A549 (cell line): ENCODE data around the gene CDC14B. TPM values are rescaled to one million over a fixed set of nuclear protein-coding genes. Genes with fewer than 3 reads are reported as not detected.

Experiments used
- ATAC-seq, 2 experiments: fragments of 200-7000 bp in 1 of 2; fragments of >200 bp in 1 of 2; cut with Nextera tagmentation in 1 of 2; cut with Tn5 transposase in 1 of 2; 3 replicates each; pipeline versions ENCODE4 v1.8.0 to v1.9.1; 2018 to 2020; ENCODE audit warnings: mild to moderate bottlenecking in 1 of 2, moderate library complexity in 1 of 2
- CTCF ChIA-PET: fragments of 300-600 bp; sonication (Branson Sonifier 250); formaldehyde crosslinking; extraction: SDS; loops from one replicate; lab custom pipeline; 2021; ENCODE audit warnings: antibody characterized with exemption, inconsistent platforms; lab: Yijun Ruan, JAX
- POLR2A ChIA-PET: fragments of 350-600 bp; formaldehyde crosslinking; extraction: SDS; loops from one replicate; lab custom pipeline; 2021; ENCODE audit warnings: antibody characterized with exemption, inconsistent platforms; lab: Yijun Ruan, JAX
- DNase-seq, 2 experiments: peaks; one replicate each; pipeline versions ENCODE4 v3.0.0 to v3.0.0-alpha.2; 2011 to 2016; ENCODE audit warnings: low read depth in 1 of 2, low spot score in 1 of 2
- FAIRE-seq: peaks from 2 replicates; lab custom pipeline; 2011; peaks lifted over from hg19 to GRCh38; lab: Jason Lieb, UNC
- H3K27ac ChIP-seq, 2 experiments: fragments of >200 bp; sonication (Bioruptor Twin); formaldehyde crosslinking; 3 replicates each; pipeline ENCODE4 v1.5.1; 2016 to 2017
- H3K4me1 ChIP-seq: fragments of >200 bp; sonication (Bioruptor Twin); formaldehyde crosslinking; 3 replicates; pipeline ENCODE4 v1.6.1; 2016
- H3K4me2 ChIP-seq: fragments of >200 bp; sonication (Bioruptor Twin); formaldehyde crosslinking; 3 replicates; pipeline ENCODE4 v1.6.1; 2016
- H3K4me3 ChIP-seq: fragments of >200 bp; sonication (Bioruptor Twin); formaldehyde crosslinking; 3 replicates; pipeline ENCODE4 v1.5.1; 2016
- H3K9me3 ChIP-seq: fragments of >200 bp; sonication (Bioruptor Twin); formaldehyde crosslinking; 3 replicates; pipeline ENCODE4 v1.6.1; 2016
- BHLHE40 ChIP-seq: IDR thresholded peaks from 2 replicates; pipeline ENCODE4 v1.6.1; 2012; ENCODE audit warnings: low read depth, low read length, inconsistent platforms
- CBX2 ChIP-seq: fragments of 200-600 bp; sonication (generic); IDR thresholded peaks from 2 replicates; pipeline ENCODE4 v1.6.1; 2016; ENCODE audit warnings: low read depth, mild to moderate bottlenecking, borderline replicate concordance
- CBX8 ChIP-seq: fragments of 200-600 bp; sonication (generic); IDR thresholded peaks from 2 replicates; pipeline ENCODE4 v1.6.1; 2016
- CEBPB ChIP-seq, 2 experiments: fragments of >200 bp in 1 of 2; sonication (Bioruptor Twin) in 1 of 2; formaldehyde crosslinking in 1 of 2; IDR thresholded peaks; 2 replicates each; pipeline ENCODE4 v1.6.1; 2012 to 2016
- E2F6 ChIP-seq: IDR thresholded peaks from 2 replicates; pipeline ENCODE4 v1.6.1; 2012; ENCODE audit warnings: low read depth, borderline replicate concordance
- FOSL2 ChIP-seq, 2 experiments: fragments of 450-650 bp in 1 of 2; fragments of >200 bp in 1 of 2; sonication (Bioruptor Twin) in 1 of 2; formaldehyde crosslinking; IDR thresholded peaks; 2 replicates each; pipeline versions ENCODE4 v1.5.0 to v1.6.1; 2016 to 2020; ENCODE audit warnings: mild to moderate bottlenecking in 1 of 2, moderate library complexity in 1 of 2
- HDAC2 ChIP-seq: fragments of 200-600 bp; sonication (generic); IDR thresholded peaks from 2 replicates; pipeline ENCODE4 v1.6.1; 2016
- HMGXB4 ChIP-seq: fragments of 250-450 bp; sonication (Bioruptor Pico); IDR thresholded peaks from 2 replicates; pipeline ENCODE4 v1.5.0; 2021; ENCODE audit warnings: mild to moderate bottlenecking, moderate library complexity, borderline replicate concordance
- HOXA7 ChIP-seq: fragments of 250-450 bp; sonication (Bioruptor Pico); IDR thresholded peaks from 2 replicates; pipeline ENCODE4 v1.5.0; 2020; ENCODE audit warnings: mild to moderate bottlenecking, moderate library complexity
- HOXB5 ChIP-seq: fragments of 250-450 bp; sonication (Bioruptor Pico); IDR thresholded peaks from 2 replicates; pipeline ENCODE4 v1.5.0; 2020; ENCODE audit warnings: mild to moderate bottlenecking, moderate library complexity
- JUN ChIP-seq, 2 experiments: fragments of >200 bp; sonication (Bioruptor Twin); formaldehyde crosslinking; IDR thresholded peaks; 2 replicates in 1 of 2; 3 replicates in 1 of 2; pipeline ENCODE4 v1.6.1; 2016 to 2017
- MAFK ChIP-seq: fragments of 450-650 bp; IDR thresholded peaks from 2 replicates; pipeline ENCODE4 v1.6.1; 2014; ENCODE audit not compliant: partially characterized antibody
- MAX ChIP-seq: IDR thresholded peaks from 2 replicates; pipeline ENCODE4 v1.6.1; 2012
- NPAS2 ChIP-seq: fragments of 250-450 bp; sonication (Bioruptor Pico); IDR thresholded peaks from 2 replicates; pipeline ENCODE4 v1.8.0; 2022; ENCODE audit warnings: mild to moderate bottlenecking, moderate library complexity, borderline replicate concordance
- NR3C1 ChIP-seq: fragments of >200 bp; sonication (Bioruptor Twin); formaldehyde crosslinking; IDR thresholded peaks from 3 replicates; pipeline ENCODE4 v1.6.1; 2017
- PBX3 ChIP-seq: IDR thresholded peaks from 2 replicates; pipeline ENCODE4 v1.6.1; 2012
- RARB ChIP-seq: fragments of 250-450 bp; sonication (Bioruptor Pico); IDR thresholded peaks from 2 replicates; pipeline ENCODE4 v1.8.0; 2021; ENCODE audit warnings: mild to moderate bottlenecking, moderate library complexity
- RCOR1 ChIP-seq: fragments of 150-350 bp; IDR thresholded peaks from 2 replicates; pipeline ENCODE4 v1.6.1; 2014; ENCODE audit warnings: antibody characterized with exemption, low read length, low read depth
- TP53 ChIP-seq: fragments of 250-450 bp; sonication (Bioruptor Pico); IDR thresholded peaks from 2 replicates; pipeline ENCODE4 v1.5.0; 2021; ENCODE audit warnings: mild to moderate bottlenecking, moderate library complexity
- USF2 ChIP-seq: fragments of 450-650 bp; IDR thresholded peaks from 2 replicates; pipeline ENCODE4 v1.6.1; 2014; ENCODE audit warnings: antibody characterized with exemption
- ZFP36 ChIP-seq: fragments of 450-650 bp; IDR thresholded peaks from 2 replicates; pipeline ENCODE4 v1.6.1; 2014; ENCODE audit warnings: borderline replicate concordance; ENCODE audit not compliant: partially characterized antibody
- WGBS: methylation state at CpG from one replicate; pipeline ENCODE4 v1.1.6; 2017; ENCODE audit errors: missing lambda C conversion rate; 5-methylcytosine and 5-hydroxymethylcytosine counted together
- polyA plus RNA-seq, 4 experiments: library from polyadenylated mRNA; depleted of rRNA in 3 of 4; stranded (reverse); fragments of >200 nt; fragmentation: RNase III in 1 of 4; extraction: RNeasy Plus Mini Kit Qiagen cat#74134 plus additional on column Dnase treatment in 1 of 4; gene quantifications; 2 replicates in 3 of 4; 3 replicates in 1 of 4; pipeline ENCODE4 v1.2.3, GENCODE V29; 2011 to 2017

CDC14B gene
- polyA plus RNA-seq, 2 of the 4 experiments (the other 2 are of a cell fraction): 9.9 to 17.3 TPM

- TF ChIP-seq TP53 (CRISPR knock-in tag) (no peak), NR3C1 (no peak), HMGXB4 (CRISPR knock-in tag) (no peak), HOXB5 (CRISPR knock-in tag) (no peak), BHLHE40 (no peak), JUN (IDR thresholded peaks at IDR 0.05) (no peak), PBX3 (no peak), HOXA7 (CRISPR knock-in tag) (no peak), CBX8 (no peak), ZFP36 (no peak), NPAS2 (CRISPR knock-in tag) (no peak), RCOR1 (no peak), FOSL2 (IDR thresholded peaks at IDR 0.05) (no peak), FOSL2 (CRISPR knock-in tag; IDR thresholded peaks at IDR 0.05) (no peak), MAFK (no peak)
- DNase-seq (no peak), FAIRE-seq (no peak), ATAC-seq (no peak)
- no peak overlapping the region for H3K4me2 ChIP-seq
- H3K4me1 ChIP-seq: no peaks in the 10 kb centered on the region
- no peaks in the 10 kb centered on the region for H3K9me3 ChIP-seq
- H3K27ac ChIP-seq: no peak overlapping the region
- ChIA-PET POLR2A (interaction anchor here (0.5 kb wide), 1 partner anchor 180 kb away, joined by 7 read pairs; no protein-coding TSS in a partner anchor), CTCF (no interaction called here)
- WGBS: 92% methylated on average over 7 of the region's 7 CpGs
- H3K4me3 ChIP-seq: no peak overlapping the region
Observed at GRCh38 chr9:96524045-96524444, 95.6 kb downstream of the CDC14B start.

GRCh38 chr9:96523374-96523773 is 96.3 kb downstream of the CDC14B start:
- ATAC-seq (no peak), DNase-seq (no peak), FAIRE-seq (no peak)
- CTCF ChIA-PET: no interaction called here
- no peak for TF ChIP-seq CEBPB (IDR thresholded peaks at IDR 0.05)
- no peaks in the 10 kb centered on the region for H3K4me1 ChIP-seq
- H3K4me2 ChIP-seq: no peak overlapping the region
- POLR2A ChIA-PET: no interaction called here
- no peak overlapping the region for H3K4me3 ChIP-seq
- 99% methylated on average over 7 of the region's 7 CpGs for WGBS
- H3K27ac ChIP-seq: no peak overlapping the region
- no peaks in the 10 kb centered on the region for H3K9me3 ChIP-seq

GRCh38 chr9:96522366-96522765 is 97.3 kb downstream of the CDC14B start:
- no peak for DNase-seq
- Histone ChIP-seq H3K4me1 (no peaks in the 10 kb centered on the region), H3K4me2 (no peak overlapping the region), H3K4me3 (no peak overlapping the region), H3K9me3 (no peaks in the 10 kb centered on the region), H3K27ac (no peak overlapping the region)
- ChIA-PET POLR2A (no interaction called here), CTCF (interaction anchor here (0.9 kb wide), 1 partner anchor 45 kb away, joined by 4 read pairs; no protein-coding TSS in a partner anchor)
- no peak for ATAC-seq
- WGBS: 75% methylated on average over 4 of the region's 4 CpGs
- TF ChIP-seq E2F6: no peak
- TF ChIP-seq HDAC2: no peak
- no peak for TF ChIP-seq RARB (CRISPR knock-in tag)
- no peak for TF ChIP-seq CBX2
- no peak for TF ChIP-seq MAX
- no peak for TF ChIP-seq CEBPB (IDR thresholded peaks at IDR 0.05)
- no peak for TF ChIP-seq HOXA7 (CRISPR knock-in tag)
- no peak for TF ChIP-seq USF2
- no peak for FAIRE-seq
